HG03558 (cell line): ENCODE data around the gene FBRSL1.

Experiments used
- ATAC-seq: cut with Tn5 transposase; IDR thresholded peaks from one replicate; pipeline ENCODE4 v1.9.1; 2021; ENCODE audit warnings: moderate number of reproducible peaks; ENCODE audit not compliant: unreplicated experiment; ENCODE audit errors: extremely low read depth

The FBRSL1 gene

DNA sequence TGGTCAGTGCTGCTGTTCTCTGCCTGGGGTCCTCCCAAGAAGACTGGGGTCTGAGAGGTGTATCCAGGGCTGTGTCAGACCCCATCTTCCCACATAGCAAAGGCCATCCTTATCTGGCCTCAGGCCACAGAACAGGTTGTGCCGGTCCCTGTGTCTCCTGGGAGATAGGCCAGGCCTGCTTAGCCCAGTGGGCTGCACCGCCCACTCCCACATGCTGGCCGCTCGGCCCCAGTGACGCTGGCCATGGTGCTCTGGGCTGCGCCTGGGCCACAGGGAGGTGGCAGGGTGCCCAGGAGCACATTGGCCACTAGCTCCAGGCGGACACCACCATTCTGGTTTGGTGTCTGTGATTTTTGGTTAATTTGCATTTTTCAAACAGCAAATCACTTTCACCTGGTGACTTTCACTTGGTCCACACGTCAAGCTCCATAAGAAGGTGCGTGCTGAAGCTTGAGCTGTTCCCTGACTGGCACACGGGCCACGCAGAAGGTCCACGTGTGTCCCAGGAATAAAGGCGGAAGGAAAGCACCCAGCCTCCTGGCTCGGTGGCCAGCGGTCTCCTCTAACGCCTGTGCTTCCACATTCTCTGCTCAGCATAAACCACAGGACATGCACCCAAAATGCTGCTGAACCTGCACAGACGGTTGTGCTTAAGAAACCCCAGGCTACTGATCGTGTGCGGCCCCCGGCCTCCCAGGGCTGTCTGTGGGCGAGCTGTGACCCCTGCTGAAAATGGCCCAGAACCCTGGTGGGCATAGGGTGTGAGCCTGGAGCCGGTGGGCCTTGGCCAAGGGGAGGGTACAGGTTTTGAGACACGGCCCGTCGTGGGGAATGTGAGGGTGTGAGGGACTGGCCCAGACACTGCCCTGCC, 4.6 kb downstream of the FBRSL1 start:
- ATAC-seq: no peak

DNA sequence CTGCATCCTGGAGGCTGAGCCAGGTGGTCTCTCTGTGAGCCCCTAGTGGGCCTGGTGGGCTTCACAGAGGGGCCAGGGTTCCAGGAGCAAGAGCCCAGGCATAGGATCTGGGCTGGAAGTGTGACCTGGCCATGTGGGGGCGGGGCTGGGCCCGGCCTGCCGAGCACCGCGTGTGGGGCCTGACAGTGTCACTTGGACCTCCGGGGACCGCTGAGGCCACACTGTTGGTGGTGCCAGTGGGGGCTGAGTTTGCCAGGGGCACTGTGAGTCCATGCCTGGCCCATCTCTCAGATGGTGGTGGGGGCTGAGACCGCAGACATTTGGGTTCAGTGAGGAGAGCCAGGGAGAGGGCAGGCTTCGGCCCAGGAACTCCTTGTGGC, 5.2 kb downstream of the FBRSL1 start:
- no peak for ATAC-seq

DNA sequence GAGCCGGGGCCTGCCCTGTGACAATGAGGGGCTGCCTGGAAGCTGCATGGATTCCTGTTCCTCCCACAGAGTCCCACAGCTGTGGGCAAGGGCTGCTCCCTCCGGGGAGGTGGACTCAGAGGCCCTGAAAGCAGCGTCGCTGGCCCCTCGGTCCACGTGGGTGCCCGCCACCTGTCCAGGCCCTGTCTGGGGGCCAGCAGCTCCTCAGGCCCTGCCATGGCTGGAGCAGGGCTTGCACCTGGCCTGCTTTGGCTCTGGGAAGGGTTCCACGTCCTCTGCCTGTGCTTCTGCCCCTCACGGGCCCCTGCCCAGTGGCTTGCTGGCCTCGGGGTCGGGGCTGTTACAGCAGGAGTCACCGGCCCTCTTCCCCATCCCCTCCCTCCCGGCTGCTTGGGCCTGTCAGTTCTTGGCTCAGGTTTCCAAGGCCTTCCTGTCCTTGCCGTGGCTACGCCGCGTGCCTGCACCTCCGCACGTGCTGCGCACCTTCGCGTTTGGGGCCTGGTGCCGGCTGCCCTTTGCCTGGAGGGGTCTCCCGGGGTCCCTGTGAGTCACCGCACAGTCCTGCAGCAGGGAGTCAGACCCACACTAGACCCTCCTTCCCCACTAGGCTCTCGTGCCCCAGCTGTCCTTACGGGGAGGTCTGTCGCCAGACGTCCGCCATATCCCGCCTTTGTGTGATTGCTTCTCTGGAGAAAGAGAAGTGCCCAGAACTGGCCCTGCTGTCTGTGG, 5.8 kb downstream of the FBRSL1 start:
- ATAC-seq: no peak

DNA sequence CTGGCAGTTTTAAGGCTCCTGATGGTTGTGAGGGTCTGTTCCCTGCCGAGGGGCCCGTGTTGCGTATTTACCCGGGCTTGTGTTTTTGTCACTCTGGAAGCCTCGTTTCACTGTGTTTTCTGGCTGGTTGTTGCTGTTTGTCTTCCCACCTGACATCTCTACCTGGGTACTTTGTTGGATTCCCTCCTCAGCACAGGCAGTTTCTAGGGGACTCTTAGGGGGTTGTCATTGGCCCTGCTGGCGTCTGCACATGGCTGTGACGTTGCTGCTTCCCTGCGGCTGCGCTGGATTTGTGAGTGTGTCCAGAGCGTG, 6.4 kb downstream of the FBRSL1 start:
- no peak for ATAC-seq

DNA sequence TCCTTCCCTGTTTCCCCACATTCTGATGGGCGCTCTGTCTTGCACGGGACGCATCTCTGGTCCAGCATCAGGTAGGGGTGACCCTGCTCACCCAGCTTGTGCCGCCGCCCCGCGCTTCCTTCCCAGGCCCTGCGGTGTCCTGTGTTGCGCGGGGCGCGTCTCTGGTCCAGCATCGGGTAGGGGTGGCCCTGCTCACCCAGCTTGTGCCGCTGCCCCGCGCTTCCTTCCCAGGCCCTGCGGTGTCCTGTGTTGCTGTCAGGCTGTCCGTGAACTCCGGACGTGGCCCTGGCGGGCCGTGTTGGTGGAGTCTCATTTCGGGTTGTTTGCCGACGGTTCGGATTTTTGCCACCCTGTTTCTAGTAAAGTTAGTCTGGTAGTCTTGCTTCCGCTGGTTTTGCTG, 6.8 kb downstream of the FBRSL1 start:
- no peak for ATAC-seq

DNA sequence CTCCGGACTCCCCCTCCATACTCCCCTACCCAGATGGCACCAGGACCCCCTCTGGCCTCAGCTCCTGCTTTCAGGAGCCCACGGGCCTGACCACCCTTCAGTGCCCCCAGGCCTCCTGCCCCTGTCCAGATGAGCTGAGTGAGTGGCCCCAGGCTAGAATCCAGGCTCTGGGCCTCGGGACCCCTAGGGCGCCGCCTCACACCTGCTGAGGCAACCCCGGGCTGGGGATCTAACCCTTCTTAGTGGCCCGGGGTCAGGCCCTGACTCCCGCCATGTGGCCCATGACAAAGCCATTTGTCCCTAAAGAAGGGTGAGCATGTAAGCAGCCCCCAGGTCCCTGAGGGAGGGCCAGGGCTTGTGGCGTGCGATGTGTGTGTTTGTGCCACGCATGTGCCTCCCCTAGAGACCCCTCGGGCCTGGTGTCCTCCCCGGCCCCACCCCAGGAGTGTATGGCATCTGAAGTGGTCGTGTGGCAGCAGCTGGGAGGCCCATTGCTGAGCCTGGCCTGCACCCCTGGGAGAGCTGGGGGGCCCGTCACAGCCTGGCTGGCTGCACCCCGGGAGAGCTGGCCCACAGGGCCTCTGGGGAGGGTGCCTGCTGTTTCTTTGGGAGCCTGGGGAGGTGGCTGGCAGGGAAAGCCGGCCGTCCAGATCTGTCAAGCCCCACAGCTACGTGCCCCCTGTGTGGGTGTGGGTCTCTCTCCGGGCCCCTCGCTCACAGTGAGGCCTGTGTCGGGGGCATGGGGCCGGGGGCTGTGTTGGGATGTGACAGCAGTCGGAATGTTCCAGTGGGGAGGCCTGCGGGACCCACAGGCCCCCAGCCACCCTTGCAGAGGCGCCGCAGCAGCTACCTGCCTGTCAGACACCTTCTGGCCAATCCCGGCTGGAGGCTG, 7.8 kb downstream of the FBRSL1 start:
- no peak for ATAC-seq

DNA sequence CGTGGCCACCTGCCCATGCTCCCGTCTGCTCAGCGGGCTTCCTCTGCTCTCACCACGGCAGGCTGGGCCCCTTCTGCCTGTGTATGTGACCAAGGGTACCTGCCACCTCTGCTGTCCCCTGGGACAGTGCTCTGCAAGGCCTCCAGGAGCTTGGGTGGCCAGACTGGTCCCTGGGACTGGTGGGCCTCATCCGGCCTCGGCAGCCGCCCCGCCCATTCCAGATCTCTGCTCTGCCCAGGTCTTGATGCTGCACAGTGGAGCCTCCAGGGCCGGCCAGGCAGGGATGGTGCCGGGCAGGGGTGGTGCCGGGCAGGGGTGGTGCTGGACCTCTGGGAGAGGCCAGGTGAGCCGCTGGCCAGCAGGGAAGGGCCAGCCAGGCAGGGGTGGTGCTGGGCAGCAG, 9.0 kb downstream of the FBRSL1 start:
- no peak for ATAC-seq

DNA sequence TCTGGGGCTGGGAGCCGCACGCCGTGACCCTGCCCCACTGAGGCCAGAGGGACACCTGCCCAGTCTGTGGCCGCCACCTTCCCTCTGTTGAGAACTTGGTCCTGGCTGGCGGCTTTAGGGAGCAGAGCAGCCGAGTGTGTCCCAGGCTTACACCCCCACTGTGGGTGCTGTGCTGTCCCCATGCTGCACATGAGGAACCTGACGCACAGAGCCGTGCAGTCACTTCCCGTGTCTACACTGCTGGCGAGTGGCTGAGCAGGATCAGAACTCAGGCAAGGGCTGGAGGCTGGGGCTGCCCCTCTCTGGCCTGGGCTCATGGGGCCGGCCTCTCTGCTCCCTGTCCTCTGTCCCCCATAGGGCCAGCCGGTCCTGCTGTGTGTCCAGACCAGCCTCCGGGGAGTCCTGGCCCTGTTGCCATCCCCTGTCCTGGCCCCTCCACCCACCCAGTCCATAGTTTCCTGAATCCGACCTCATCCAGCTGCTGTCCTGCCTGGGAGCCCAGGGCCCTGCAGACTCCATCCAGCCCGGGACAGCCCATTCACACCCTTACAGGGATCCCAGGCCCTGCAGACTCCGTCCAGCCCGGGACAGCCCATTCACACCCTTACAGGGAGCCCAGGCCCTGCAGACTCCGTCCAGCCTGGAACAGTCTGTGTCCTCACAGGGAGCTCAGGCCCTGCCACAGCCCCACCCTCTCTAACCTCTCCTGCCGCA, 10.3 kb downstream of the FBRSL1 start:
- ATAC-seq: no peak

DNA sequence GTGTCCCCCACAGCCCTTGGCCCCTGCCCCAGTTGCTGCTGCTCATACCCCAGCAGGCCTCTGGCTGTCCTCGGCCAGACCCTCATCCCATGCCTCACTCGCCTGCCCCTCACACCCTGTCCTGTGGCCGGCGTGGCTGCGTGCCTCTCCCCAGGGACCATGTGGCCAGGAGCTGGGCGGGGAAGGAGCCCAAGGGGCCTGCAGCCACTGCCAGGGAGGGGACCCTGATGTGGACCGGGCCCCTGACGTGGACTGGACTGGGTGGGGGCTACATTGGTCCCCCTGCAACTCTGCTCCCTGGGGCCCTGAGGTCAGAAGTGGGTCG, 10.9 kb downstream of the FBRSL1 start:
- no peak for ATAC-seq

DNA sequence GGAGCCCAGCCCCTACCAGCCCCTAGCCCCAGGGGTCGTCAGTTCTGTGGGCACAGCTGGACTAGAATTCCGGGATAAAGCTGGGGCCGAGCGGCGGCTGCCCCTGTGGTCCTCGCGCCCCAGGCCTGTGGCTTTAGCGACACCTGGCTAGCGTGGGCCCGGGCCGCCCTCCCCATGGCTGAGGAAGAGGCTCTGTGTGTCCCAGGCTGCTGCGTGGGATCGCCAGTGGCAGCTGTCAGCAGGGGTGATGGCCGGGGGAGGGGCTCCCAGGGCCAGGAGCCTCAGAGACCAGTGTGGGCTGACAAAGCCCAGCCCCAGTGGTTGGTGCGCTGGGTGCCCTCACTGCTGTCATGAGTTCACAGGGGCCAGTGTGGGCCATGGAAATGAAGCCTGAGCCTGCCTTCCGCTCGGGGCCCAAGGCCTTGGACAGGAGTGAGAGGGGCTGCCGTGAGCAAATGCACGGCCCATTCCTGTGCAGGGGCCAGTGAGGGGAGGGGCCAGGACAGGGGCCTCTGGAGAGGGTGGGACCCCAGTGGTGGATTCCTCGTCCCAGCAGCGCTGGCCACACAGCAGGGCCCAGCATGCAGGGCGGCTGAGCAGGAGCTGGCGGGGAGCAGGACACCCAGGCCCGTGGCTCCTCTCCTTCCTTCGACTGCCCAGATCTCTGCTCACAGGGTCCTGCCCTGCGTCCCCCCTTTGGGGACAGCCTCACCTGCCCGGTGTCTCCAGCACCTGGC, 11.4 kb downstream of the FBRSL1 start:
- ATAC-seq: no peak

DNA sequence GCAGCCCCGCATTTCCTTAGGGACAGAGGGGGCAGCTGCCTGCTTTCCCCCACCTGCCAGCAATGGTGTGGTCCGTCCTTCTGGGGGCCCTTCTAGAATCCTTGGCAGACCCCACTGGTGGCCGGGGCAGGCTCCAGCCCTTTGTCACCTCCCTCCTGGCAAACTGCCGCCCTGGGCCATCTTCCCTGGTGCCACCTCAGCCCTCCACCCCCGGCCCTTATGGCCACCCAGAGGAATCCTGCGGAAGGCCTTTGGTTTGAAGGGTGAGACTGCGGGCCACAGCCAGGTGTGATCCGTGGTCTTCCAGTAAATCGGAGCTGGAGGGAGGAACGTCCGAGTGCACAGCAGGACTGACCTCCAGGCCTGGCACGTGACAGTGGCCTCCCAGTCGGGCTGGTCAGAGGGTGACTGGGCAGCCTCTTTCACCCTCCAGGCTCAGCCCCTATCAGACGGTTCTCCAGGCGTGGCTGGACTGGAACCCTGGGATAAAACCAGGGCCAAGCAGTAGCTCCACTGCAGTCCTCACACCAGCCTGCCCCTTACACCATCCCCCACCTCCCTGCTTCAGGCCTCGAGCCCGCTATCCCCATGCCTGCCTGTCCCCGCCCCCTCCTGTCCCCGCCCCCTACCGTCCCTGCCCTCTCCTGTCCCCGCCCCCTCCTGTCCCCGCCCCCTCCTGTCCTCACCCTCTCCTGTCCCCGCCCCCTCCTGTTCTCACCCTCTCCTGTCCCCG, 12.4 kb downstream of the FBRSL1 start:
- no peak for ATAC-seq

DNA sequence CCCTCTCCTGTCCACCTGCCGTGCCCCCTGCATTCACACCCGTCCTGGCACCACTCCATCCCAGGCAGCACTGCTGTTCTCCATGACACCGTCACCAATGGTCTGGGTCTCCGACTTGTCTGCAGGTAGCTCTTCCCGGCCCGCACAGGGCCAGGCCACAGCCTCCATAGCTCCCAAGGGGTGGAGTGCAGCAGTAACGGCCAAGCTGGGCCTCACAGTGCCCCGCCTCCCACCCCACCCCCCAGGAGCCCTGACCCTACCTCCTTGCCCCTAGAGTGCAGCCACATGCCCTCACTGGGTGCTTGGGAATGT, 12.9 kb downstream of the FBRSL1 start:
- no peak for ATAC-seq

DNA sequence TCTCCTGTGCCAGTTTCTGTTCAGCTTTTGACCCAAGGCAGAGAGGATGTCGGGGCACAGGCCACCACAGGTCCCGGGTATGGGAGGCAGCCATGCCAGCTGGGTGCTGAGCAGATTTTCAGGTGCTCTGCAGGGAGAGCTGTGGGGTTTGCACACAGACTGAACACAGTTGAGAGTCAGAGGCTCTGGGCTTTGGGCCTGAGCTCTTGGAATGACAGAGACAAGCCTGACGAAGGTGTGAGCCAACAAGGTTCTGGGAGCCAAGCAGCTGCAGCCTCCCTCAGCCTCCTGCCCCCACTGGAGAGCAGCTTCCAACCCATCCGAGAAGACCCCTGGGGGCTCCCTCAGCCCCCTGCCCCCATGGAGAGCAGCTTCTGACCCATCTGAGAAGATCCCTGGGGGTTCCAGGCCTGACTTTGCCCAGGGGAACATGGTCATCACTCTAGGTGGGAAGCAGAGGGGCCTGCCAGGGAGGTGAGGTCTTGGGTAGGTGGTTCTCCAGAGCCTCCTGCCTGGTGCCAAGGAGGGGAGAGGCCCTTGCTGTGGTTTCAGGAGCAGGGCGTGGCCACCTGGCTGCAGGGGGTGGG, 13.8 kb downstream of the FBRSL1 start:
- ATAC-seq: no peak

DNA sequence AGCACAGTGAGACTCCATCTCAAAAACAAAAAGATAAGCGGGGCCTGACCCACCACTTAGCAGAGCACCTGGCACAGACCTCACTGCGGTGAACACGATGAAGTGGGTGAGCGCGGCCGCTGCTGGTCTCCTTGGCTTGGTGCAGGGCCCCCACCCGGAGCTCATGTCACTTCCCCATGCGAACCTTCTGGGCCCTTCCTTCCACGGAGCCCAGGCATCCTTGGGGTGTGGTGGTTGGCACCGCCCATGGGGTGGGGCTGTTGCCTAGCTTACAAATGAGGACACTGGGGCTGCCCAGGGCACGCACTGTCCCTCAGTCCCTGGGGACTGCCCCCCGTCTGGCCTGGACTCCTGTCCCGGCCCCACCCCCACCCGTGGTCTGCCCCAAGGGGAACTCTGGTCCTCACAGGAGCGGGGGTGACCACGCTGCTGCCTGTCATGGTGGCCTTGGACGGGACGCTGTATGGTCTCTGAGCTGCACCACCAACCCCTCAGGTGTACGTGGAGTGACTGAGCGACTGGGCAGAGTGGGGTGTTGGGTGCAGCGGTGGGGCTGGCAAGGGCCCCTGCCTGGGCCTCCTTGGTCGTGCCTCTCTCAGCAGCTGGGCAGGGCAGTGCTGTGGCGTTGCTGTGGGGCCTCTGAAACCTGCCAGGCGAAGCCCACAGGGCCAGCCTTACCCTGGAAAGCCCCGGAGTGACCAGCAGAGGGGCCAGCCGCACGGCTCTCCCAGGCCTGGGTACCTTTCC, 15.3 kb downstream of the FBRSL1 start:
- ATAC-seq: no peak

DNA sequence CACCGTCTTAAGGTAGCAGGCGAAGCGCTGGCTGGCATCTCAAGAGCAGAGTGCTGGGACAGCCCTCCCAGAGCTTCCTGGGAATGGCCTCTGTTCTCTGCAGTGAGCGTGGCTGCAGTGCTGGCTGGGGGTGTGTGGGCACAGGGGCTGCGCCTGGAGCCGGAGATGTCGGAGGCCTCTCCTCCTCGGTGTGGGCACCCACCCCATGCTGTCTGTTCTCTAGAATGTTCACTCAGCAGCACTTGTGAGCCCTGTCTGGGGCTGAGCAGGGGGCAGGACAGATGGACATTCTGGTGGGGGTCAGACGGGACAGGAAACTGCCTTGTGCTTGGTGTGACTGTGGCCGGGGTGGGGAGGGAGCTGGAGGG, 15.9 kb downstream of the FBRSL1 start:
- no peak for ATAC-seq

DNA sequence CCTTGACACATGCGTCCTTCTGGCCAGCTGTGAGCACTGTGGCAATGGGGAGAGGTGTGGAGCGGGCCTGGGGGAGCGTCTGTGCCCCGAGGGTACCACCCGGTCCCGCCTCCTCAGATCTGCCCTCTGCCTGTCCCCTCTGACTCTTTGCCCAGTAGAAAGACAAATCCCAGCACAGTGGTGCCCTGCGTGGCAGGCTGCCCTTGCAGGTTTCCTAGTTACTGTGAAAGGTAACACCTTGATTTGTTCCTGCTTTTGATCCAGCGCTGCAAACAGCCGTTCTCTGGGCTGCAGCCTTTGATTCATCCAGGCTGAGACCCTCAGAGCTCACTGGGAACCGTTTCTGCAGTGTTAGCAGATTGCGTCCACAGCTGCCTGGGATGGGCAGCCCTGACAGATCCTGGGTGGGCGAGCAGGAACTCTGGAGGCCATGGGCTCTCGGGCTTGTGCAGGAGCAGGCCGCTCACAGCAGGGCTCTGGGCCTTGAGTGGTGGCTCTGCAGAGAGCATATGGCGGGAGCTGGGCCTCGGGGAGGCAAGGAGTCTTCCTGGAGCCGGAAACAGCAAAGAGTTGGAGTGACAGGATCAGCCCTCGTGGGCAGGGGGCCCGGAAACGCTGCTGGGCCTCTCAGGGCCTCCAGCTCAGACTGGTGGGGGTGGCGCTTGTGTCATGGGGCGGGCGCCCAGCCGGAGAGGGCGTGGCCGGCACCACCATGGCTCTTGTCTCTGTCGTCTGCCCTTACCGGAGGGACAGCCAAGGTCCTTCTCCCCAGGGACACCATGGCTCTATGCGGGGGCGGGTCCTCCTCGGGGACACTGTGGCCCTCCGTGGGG, 16.6 kb downstream of the FBRSL1 start:
- no peak for ATAC-seq

DNA sequence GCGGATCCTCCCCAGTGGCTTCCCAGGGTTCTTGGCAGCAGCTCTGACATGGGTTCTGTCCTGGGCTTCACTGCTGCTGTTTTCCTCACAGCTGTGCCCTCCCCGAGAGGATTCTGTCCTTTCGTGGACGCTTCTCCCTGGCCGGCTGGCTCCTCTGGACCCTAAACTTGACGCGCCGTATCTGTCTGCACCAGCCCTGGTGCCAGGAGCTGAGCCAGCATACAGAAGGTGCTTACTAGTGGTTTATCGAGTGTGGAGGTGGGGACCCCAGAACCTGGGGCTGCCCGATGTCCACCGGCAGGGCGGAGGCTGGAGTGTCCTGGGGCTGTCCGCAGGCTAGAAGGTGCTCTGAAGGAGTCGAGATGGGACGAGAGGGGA, 17.2 kb downstream of the FBRSL1 start:
- ATAC-seq: no peak
